ENCODE data around the gene UBAC2. TPM values are rescaled to one million over a fixed set of nuclear protein-coding genes. Genes with fewer than 3 reads are reported as not detected.

UBAC2 gene
- total RNA-seq, 2 experiments from 2014 or later: 52.8 to 60.8 TPM

GRCh38 chr13:99191900-99192399 is 8.7 kb upstream of the UBAC2 start:
- no peak overlapping the region for H3K4me3 Mint-ChIP-seq
- no peak overlapping the region for H3K27ac Mint-ChIP-seq
- no peaks in the 10 kb centered on the region for H3K36me3 Mint-ChIP-seq
- ATAC-seq: no peak
- peaks cover 12% of the 10 kb centered on the region for H3K4me1 Mint-ChIP-seq
- CTCF ChIA-PET: interaction anchor here (1.1 to 1.7 kb wide), 2 partner anchors 9 to 16 kb away, joined by 3 to 4 read pairs; partner anchors contain the start of gene UBAC2
- no peaks in the 10 kb centered on the region for H3K27me3 Mint-ChIP-seq
- DNase-seq: no peak
- H3K9me3 Mint-ChIP-seq (ENCODE audit: low read depth): no peaks in the 10 kb centered on the region

- Mint-ChIP-seq H3K36me3 (no peaks in the 10 kb centered on the region), H3K27ac (no peak overlapping the region), H3K4me3 (no peak overlapping the region), H3K9me3 (ENCODE audit: low read depth) (no peaks in the 10 kb centered on the region), H3K27me3 (no peaks in the 10 kb centered on the region), H3K4me1 (peaks cover 13% of the 10 kb centered on the region)
- ATAC-seq (no peak), DNase-seq (no peak)
- CTCF ChIA-PET: interaction anchor here (1.1 to 1.7 kb wide), 2 partner anchors 8 to 16 kb away, joined by 3 to 4 read pairs; partner anchors contain the start of gene UBAC2
These were observed 8.2 kb upstream of the UBAC2 start for GRCh38 chr13:99192480-99192879.

GRCh38 chr13:99193152-99193551 is 7.5 kb upstream of the UBAC2 start:
- CTCF ChIA-PET: interaction anchor here (1.4 to 2.2 kb wide), 3 partner anchors 17 to 142 kb away, joined by 3 to 7 read pairs (median 5); no protein-coding TSS in a partner anchor
- no peaks in the 10 kb centered on the region for H3K36me3 Mint-ChIP-seq
- H3K27me3 Mint-ChIP-seq: no peaks in the 10 kb centered on the region

GRCh38 chr13:99196466-99197116 is 4.1 kb upstream of the UBAC2 start:
- ATAC-seq (no peak), DNase-seq (no peak)
- Mint-ChIP-seq H3K4me1 (peaks cover 29% of the 10 kb centered on the region), H3K4me3 (no peak overlapping the region), H3K36me3 (peaks cover 3% of the 10 kb centered on the region), H3K27me3 (no peaks in the 10 kb centered on the region), H3K9me3 (ENCODE audit: low read depth) (no peaks in the 10 kb centered on the region), H3K27ac (no peak overlapping the region)
- CTCF ChIA-PET: interaction anchor here (0.8 to 9.7 kb wide), 6 partner anchors 12 to 70 kb away, joined by 3 to 151 read pairs (median 4); partner anchors contain the start of gene GPR18

More at GRCh38 chr13:99193152-99193551, 7.5 kb upstream of the UBAC2 start:
- ATAC-seq (no peak), DNase-seq (no peak)
- Mint-ChIP-seq H3K9me3 (ENCODE audit: low read depth) (no peaks in the 10 kb centered on the region), H3K27ac (no peak overlapping the region), H3K4me3 (no peak overlapping the region), H3K4me1 (peaks cover 13% of the 10 kb centered on the region)

GRCh38 chr13:99197117-99197651 is 3.5 kb upstream of the UBAC2 start:
- DNase-seq: no peak
- Mint-ChIP-seq H3K27me3 (no peaks in the 10 kb centered on the region), H3K9me3 (ENCODE audit: low read depth) (no peaks in the 10 kb centered on the region), H3K36me3 (peaks cover 3% of the 10 kb centered on the region), H3K27ac (no peak overlapping the region), H3K4me1 (peaks cover 26% of the 10 kb centered on the region), H3K4me3 (no peak overlapping the region)
- no peak for ATAC-seq
- CTCF ChIA-PET: interaction anchor here (1.1 to 9.7 kb wide), 10 partner anchors 12 to 110 kb away, joined by 3 to 151 read pairs (median 3); partner anchors contain the start of gene GPR18

GRCh38 chr13:99199541-99200431 is 868 bp upstream of the UBAC2 start:
- CTCF ChIA-PET: interaction anchor here (0.7 to 9.7 kb wide), 17 partner anchors 8 to 235 kb away, joined by 3 to 151 read pairs (median 6); partner anchors contain the start of gene GPR18
- Mint-ChIP-seq H3K9me3 (ENCODE audit: low read depth) (no peaks in the 10 kb centered on the region), H3K4me1 (peaks cover 46% of the 10 kb centered on the region), H3K4me3 (peak overlapping the region; percentile 91), H3K27me3 (no peaks in the 10 kb centered on the region), H3K36me3 (peaks cover 6% of the 10 kb centered on the region), H3K27ac (peak overlapping the region; percentile 92)
- DNase-seq (no peak), ATAC-seq (no peak)

- ATAC-seq: no peak
These were observed 3.2 kb downstream of the UBAC2 start for GRCh38 chr13:99203601-99204579.

GRCh38 chr13:99205621-99206220 is 5.1 kb downstream of the UBAC2 start:
- H3K27ac Mint-ChIP-seq: peak overlapping the region; percentile 89
- peak overlapping the region; percentile 35 for H3K4me3 Mint-ChIP-seq
- H3K27me3 Mint-ChIP-seq: no peaks in the 10 kb centered on the region
- ATAC-seq: no peak
- CTCF ChIA-PET: interaction anchor here (1.0 to 9.0 kb wide), 4 partner anchors 11 to 61 kb away, joined by 3 to 106 read pairs (median 5); no protein-coding TSS in a partner anchor
- no peaks in the 10 kb centered on the region for H3K9me3 Mint-ChIP-seq (ENCODE audit: low read depth)
- peaks cover 38% of the 10 kb centered on the region for H3K36me3 Mint-ChIP-seq
- H3K4me1 Mint-ChIP-seq: peaks cover 66% of the 10 kb centered on the region
- no peak for DNase-seq

More at GRCh38 chr13:99203601-99204579, 3.2 kb downstream of the UBAC2 start:
- Mint-ChIP-seq H3K9me3 (ENCODE audit: low read depth) (no peaks in the 10 kb centered on the region), H3K27ac (peak overlapping the region; percentile 89), H3K4me1 (peaks cover 69% of the 10 kb centered on the region), H3K36me3 (peaks cover 33% of the 10 kb centered on the region), H3K4me3 (peak overlapping the region; percentile 68), H3K27me3 (no peaks in the 10 kb centered on the region)
- DNase-seq: no peak
- CTCF ChIA-PET: interaction anchor here (0.6 to 9.7 kb wide), 11 partner anchors 13 to 1215 kb away, joined by 3 to 151 read pairs (median 4); partner anchors contain the start of gene GPR18

- Mint-ChIP-seq H3K9me3 (ENCODE audit: low read depth) (no peaks in the 10 kb centered on the region), H3K27ac (no peak overlapping the region), H3K36me3 (peaks cover 43% of the 10 kb centered on the region), H3K4me1 (peaks cover 71% of the 10 kb centered on the region), H3K27me3 (no peaks in the 10 kb centered on the region), H3K4me3 (no peak overlapping the region)
- CTCF ChIA-PET: interaction anchor here (1.1 to 9.0 kb wide), 5 partner anchors 11 to 64 kb away, joined by 3 to 106 read pairs (median 6); no protein-coding TSS in a partner anchor
- DNase-seq (no peak), ATAC-seq (no peak)
These were observed 5.6 kb downstream of the UBAC2 start for GRCh38 chr13:99206226-99206625.

GRCh38 chr13:99206873-99207272 is 6.2 kb downstream of the UBAC2 start:
- Mint-ChIP-seq H3K9me3 (ENCODE audit: low read depth) (no peaks in the 10 kb centered on the region), H3K27ac (no peak overlapping the region)

GRCh38 chr13:99207511-99207910 is 6.9 kb downstream of the UBAC2 start:
- Mint-ChIP-seq H3K27me3 (no peaks in the 10 kb centered on the region), H3K36me3 (peaks cover 48% of the 10 kb centered on the region), H3K9me3 (ENCODE audit: low read depth) (no peaks in the 10 kb centered on the region), H3K4me3 (no peak overlapping the region), H3K4me1 (peaks cover 71% of the 10 kb centered on the region), H3K27ac (no peak overlapping the region)
- DNase-seq (no peak), ATAC-seq (no peak)
- CTCF ChIA-PET: interaction anchor here (2.2 to 9.0 kb wide), 3 partner anchors 9 to 63 kb away, joined by 6 to 106 read pairs (median 11); no protein-coding TSS in a partner anchor

More at GRCh38 chr13:99206873-99207272, 6.2 kb downstream of the UBAC2 start:
- CTCF ChIA-PET: interaction anchor here (1.1 to 9.0 kb wide), 4 partner anchors 10 to 63 kb away, joined by 3 to 106 read pairs (median 8); no protein-coding TSS in a partner anchor
- H3K36me3 Mint-ChIP-seq: peaks cover 43% of the 10 kb centered on the region
- no peaks in the 10 kb centered on the region for H3K27me3 Mint-ChIP-seq
- no peak for ATAC-seq
- DNase-seq: no peak
- no peak overlapping the region for H3K4me3 Mint-ChIP-seq
- peaks cover 73% of the 10 kb centered on the region for H3K4me1 Mint-ChIP-seq

All from activated CD8-positive, alpha-beta memory T cell treated with anti-CD3 and anti-CD28 coated beads, Interleukin-2, amount 10 ng/mL, durations not matched to agents 7 days and 5 days (primary cell).